ENCODE results near the gene P2RY6.

Gene P2RY6

GRCh38 chr11:73233211-73233610 is 38.9 kb upstream of the P2RY6 start:
- no peak for TF ChIP-seq CTCF (IDR thresholded peaks at IDR 0.05; ENCODE audit: control extremely low read depth, extremely low read depth, low read depth, missing control alignments)
- CTCF ChIA-PET: interaction anchor here (0.9 to 6.6 kb wide), 7 partner anchors 11 to 102 kb away, joined by 3 to 90 read pairs (median 4); no protein-coding TSS in a partner anchor
- POLR2A ChIA-PET: no interaction called here
- no peak for DNase-seq (ENCODE audit: extremely low spot score)

- no peak for DNase-seq (ENCODE audit: extremely low spot score)
- CTCF ChIA-PET: interaction anchor here (0.9 to 6.6 kb wide), 7 partner anchors 10 to 102 kb away, joined by 3 to 90 read pairs (median 4); no protein-coding TSS in a partner anchor
- no peak for TF ChIP-seq CTCF (IDR thresholded peaks at IDR 0.05; ENCODE audit: control extremely low read depth, extremely low read depth, low read depth, missing control alignments)
- POLR2A ChIA-PET: no interaction called here
Observed at GRCh38 chr11:73233692-73234470, 38.3 kb upstream of the P2RY6 start.

- CTCF ChIA-PET: interaction anchor here (1.0 to 6.6 kb wide), 11 partner anchors 9 to 512 kb away, joined by 3 to 90 read pairs (median 11); no protein-coding TSS in a partner anchor
- TF ChIP-seq CTCF (IDR thresholded peaks at IDR 0.05; ENCODE audit: control extremely low read depth, extremely low read depth, low read depth, missing control alignments): no peak
- DNase-seq (ENCODE audit: extremely low spot score): no peak
- POLR2A ChIA-PET: no interaction called here
Observed at GRCh38 chr11:73234471-73235181, 37.5 kb upstream of the P2RY6 start.

- POLR2A ChIA-PET: interaction anchor here (0.6 kb wide), 1 partner anchor 526 kb away, joined by 3 read pairs; no protein-coding TSS in a partner anchor
- TF ChIP-seq CTCF (IDR thresholded peaks at IDR 0.05; ENCODE audit: control extremely low read depth, extremely low read depth, low read depth, missing control alignments): no peak
Observed at GRCh38 chr11:73235236-73235786, 36.8 kb upstream of the P2RY6 start.

GRCh38 chr11:73236205-73236765 is 35.9 kb upstream of the P2RY6 start:
- TF ChIP-seq CTCF (IDR thresholded peaks at IDR 0.05; ENCODE audit: control extremely low read depth, extremely low read depth, low read depth, missing control alignments): no peak
- ChIA-PET CTCF (interaction anchor here (0.8 to 6.6 kb wide), 45 partner anchors 7 to 628 kb away, joined by 3 to 90 read pairs (median 4); partner anchors contain the start of genes FCHSD2 and STARD10), POLR2A (no interaction called here)
- DNase-seq (ENCODE audit: extremely low spot score): no peak

More at GRCh38 chr11:73235236-73235786, 36.8 kb upstream of the P2RY6 start:
- DNase-seq (ENCODE audit: extremely low spot score): no peak
- CTCF ChIA-PET: interaction anchor here (0.7 to 6.6 kb wide), 23 partner anchors 8 to 567 kb away, joined by 3 to 90 read pairs (median 4); no protein-coding TSS in a partner anchor

GRCh38 chr11:73236854-73237253 is 35.3 kb upstream of the P2RY6 start:
- CTCF ChIA-PET: interaction anchor here (0.5 to 6.6 kb wide), 42 partner anchors 7 to 629 kb away, joined by 3 to 90 read pairs (median 5); partner anchors contain the start of genes FCHSD2 and STARD10
- TF ChIP-seq CTCF (IDR thresholded peaks at IDR 0.05; ENCODE audit: control extremely low read depth, extremely low read depth, low read depth, missing control alignments): peak; percentile 83
- POLR2A ChIA-PET: no interaction called here
- peak; percentile 79 for DNase-seq (ENCODE audit: extremely low spot score)
